Prostate gland (tissue), 2 donors: Measurements from ENCODE around the gene ITLN1. TPM values are rescaled to one million over a fixed set of nuclear protein-coding genes. Genes with fewer than 3 reads are reported as not detected.

Experiments
- DNase-seq: peaks from one replicate; pipeline ENCODE4 v3.0.0-alpha.2; 2019; ENCODE audit warnings: low spot score
- H3K27ac ChIP-seq, 2 donors: fragments of 200-600 bp; sonication (generic); 2 replicates each; pipeline ENCODE4 v1.5.1; 2017 to 2019
- H3K27me3 ChIP-seq: fragments of 200-600 bp; sonication (generic); replicated peaks from 2 replicates; pipeline ENCODE4 v1.5.1; 2019; ENCODE audit not compliant: insufficient read depth
- H3K36me3 ChIP-seq, 2 donors: fragments of 200-600 bp; sonication (generic); 1 replicate in 1 of 2; 2 replicates in 1 of 2; pipeline versions ENCODE4 v1.5.1 to v1.8.1; 2017 to 2019
- H3K4me1 ChIP-seq: fragments of 200-600 bp; sonication (generic); replicated peaks from 2 replicates; pipeline ENCODE4 v1.5.1; 2019
- H3K4me3 ChIP-seq, 2 donors: fragments of 200-600 bp; sonication (generic); 2 replicates each; pipeline ENCODE4 v1.5.1; 2017 to 2019
- H3K9me3 ChIP-seq: fragments of 200-600 bp; sonication (generic); 2 replicates; pipeline ENCODE4 v1.5.1; 2017
- POLR2A ChIP-seq: fragments of 450-650 bp; IDR thresholded peaks from one replicate; pipeline ENCODE4 v1.6.1; 2016; ENCODE audit warnings: antibody characterized with exemption, mild to moderate bottlenecking
- POLR2AphosphoS5 ChIP-seq: sonication (generic); formaldehyde crosslinking; IDR thresholded peaks from one replicate; pipeline ENCODE4 v1.6.1; 2017; ENCODE audit warnings: antibody characterized with exemption
- WGBS: methylation state at CpG from one replicate; pipeline ENCODE4 v1.1.5; 2018; 5-methylcytosine and 5-hydroxymethylcytosine counted together
- intact Hi-C: fragments of 100-400 bp; cut with DNase I; formaldehyde crosslinking; loops from one replicate; pipeline ENCODE4 v1.14.2; 2022
- total RNA-seq, 2 donors: library from RNA; depleted of rRNA; stranded (reverse); fragments of >200 nt; gene quantifications; one replicate each; pipeline ENCODE4 v1.1.0, GENCODE V29; 2016
- TF ChIP-seq, protein P1 (sequence below), 4 experiments: fragments of 200-600 bp in 2 of 4; fragments of 450-650 bp in 2 of 4; sonication (generic) in 2 of 4; IDR thresholded peaks; 1 replicate in 3 of 4; 2 replicates in 1 of 4; pipeline ENCODE4 v1.5.1; 2016 to 2019; ENCODE audit warnings: antibody characterized with exemption in 4 of 4, mild to moderate bottlenecking in 2 of 4, moderate library complexity in 2 of 4

ITLN1 gene
- total RNA-seq, 2 donors from 2014 or later, result 0.96 to 7.0 TPM

GRCh38 chr1:160866001-160866694, 18.8 kb downstream of the ITLN1 start:
- no peak for DNase-seq

DNA sequence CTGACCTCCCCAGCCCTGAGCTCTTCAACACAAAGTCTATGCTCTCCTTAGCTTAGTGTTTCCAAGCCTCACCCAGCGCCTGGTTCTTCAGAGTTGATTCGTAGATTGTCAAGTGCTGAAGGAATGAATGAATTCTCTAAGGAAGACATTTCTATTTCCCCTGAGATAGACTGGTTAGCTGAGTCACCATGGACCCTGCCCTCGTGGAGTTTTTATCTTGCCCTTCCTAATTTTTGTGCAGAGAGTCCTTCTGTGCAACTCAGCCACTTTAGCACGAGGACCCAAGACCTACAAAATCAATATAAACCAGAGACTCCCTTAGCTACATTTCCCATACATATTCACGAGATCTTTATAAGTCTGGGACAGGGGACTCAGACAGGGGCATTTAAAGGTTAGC, 19.6 kb downstream of the ITLN1 start:
- H3K27ac ChIP-seq, result no peak overlapping the region
- H3K4me1 ChIP-seq, result no peaks in the 10 kb centered on the region
- intact Hi-C loops, result no loop called here
- 72% methylated on average over 5 of the region's 5 CpGs for WGBS
- no peaks in the 10 kb centered on the region for H3K9me3 ChIP-seq
- H3K27me3 ChIP-seq, result no peaks in the 10 kb centered on the region
- no peaks in the 10 kb centered on the region for H3K36me3 ChIP-seq
- TF ChIP-seq POLR2A (no peak), POLR2AphosphoS5 (no peak)
- TF ChIP-seq, protein P1, sequence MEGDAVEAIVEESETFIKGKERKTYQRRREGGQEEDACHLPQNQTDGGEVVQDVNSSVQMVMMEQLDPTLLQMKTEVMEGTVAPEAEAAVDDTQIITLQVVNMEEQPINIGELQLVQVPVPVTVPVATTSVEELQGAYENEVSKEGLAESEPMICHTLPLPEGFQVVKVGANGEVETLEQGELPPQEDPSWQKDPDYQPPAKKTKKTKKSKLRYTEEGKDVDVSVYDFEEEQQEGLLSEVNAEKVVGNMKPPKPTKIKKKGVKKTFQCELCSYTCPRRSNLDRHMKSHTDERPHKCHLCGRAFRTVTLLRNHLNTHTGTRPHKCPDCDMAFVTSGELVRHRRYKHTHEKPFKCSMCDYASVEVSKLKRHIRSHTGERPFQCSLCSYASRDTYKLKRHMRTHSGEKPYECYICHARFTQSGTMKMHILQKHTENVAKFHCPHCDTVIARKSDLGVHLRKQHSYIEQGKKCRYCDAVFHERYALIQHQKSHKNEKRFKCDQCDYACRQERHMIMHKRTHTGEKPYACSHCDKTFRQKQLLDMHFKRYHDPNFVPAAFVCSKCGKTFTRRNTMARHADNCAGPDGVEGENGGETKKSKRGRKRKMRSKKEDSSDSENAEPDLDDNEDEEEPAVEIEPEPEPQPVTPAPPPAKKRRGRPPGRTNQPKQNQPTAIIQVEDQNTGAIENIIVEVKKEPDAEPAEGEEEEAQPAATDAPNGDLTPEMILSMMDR (IDR thresholded peaks at IDR 0.05), result no peak
- no peak for DNase-seq
- H3K4me3 ChIP-seq, result no peak overlapping the region

More at GRCh38 chr1:160866001-160866694, 18.8 kb downstream of the ITLN1 start:
- no peak overlapping the region for H3K4me3 ChIP-seq
- TF ChIP-seq, protein P1 (IDR thresholded peaks at IDR 0.05), result no peak
- no peak for TF ChIP-seq POLR2A
- no peak for TF ChIP-seq POLR2AphosphoS5
- no peak overlapping the region for H3K27ac ChIP-seq
- no peaks in the 10 kb centered on the region for H3K36me3 ChIP-seq
- H3K9me3 ChIP-seq, result no peaks in the 10 kb centered on the region
- H3K4me1 ChIP-seq, result no peaks in the 10 kb centered on the region
- intact Hi-C loops, result no loop called here
- H3K27me3 ChIP-seq, result no peaks in the 10 kb centered on the region

- 78% methylated on average over 2 of the region's 2 CpGs for WGBS
- DNase-seq, result no peak
- Histone ChIP-seq H3K4me3 (no peak overlapping the region), H3K36me3 (no peaks in the 10 kb centered on the region), H3K9me3 (no peaks in the 10 kb centered on the region), H3K4me1 (no peaks in the 10 kb centered on the region), H3K27me3 (no peaks in the 10 kb centered on the region), H3K27ac (no peak overlapping the region)
- intact Hi-C loops, result no loop called here
- no peak for TF ChIP-seq POLR2A
- TF ChIP-seq, protein P1 (IDR thresholded peaks at IDR 0.05), result no peak
- TF ChIP-seq POLR2AphosphoS5, result no peak
Measured at GRCh38 chr1:160864173-160864572, 20.8 kb downstream of the ITLN1 start.

- no peak overlapping the region for H3K4me3 ChIP-seq
- 71% methylated on average over 4 of the region's 4 CpGs for WGBS
- no peaks in the 10 kb centered on the region for H3K36me3 ChIP-seq
- H3K27ac ChIP-seq, result no peak overlapping the region
- TF ChIP-seq POLR2AphosphoS5, result no peak
- TF ChIP-seq, protein P1 (IDR thresholded peaks at IDR 0.05), result no peak
- no peak for TF ChIP-seq POLR2A
- intact Hi-C loops, result no loop called here
- H3K4me1 ChIP-seq, result no peaks in the 10 kb centered on the region
- H3K9me3 ChIP-seq, result no peaks in the 10 kb centered on the region
- no peak for DNase-seq
- no peaks in the 10 kb centered on the region for H3K27me3 ChIP-seq
Measured at GRCh38 chr1:160863774-160864131, 21.2 kb downstream of the ITLN1 start.

- intact Hi-C loops, result no loop called here
Measured at GRCh38 chr1:160863061-160863773, 21.8 kb downstream of the ITLN1 start.

More at GRCh38 chr1:160863061-160863773, 21.8 kb downstream of the ITLN1 start:
- H3K36me3 ChIP-seq, result no peaks in the 10 kb centered on the region
- H3K27ac ChIP-seq, result no peak overlapping the region
- H3K27me3 ChIP-seq, result no peaks in the 10 kb centered on the region
- TF ChIP-seq POLR2AphosphoS5 (no peak), POLR2A (no peak)
- TF ChIP-seq, protein P1 (IDR thresholded peaks at IDR 0.05), result no peak
- no peak for DNase-seq
- WGBS, result 87% methylated on average over 11 of the region's 11 CpGs
- no peaks in the 10 kb centered on the region for H3K9me3 ChIP-seq
- H3K4me1 ChIP-seq, result no peaks in the 10 kb centered on the region
- H3K4me3 ChIP-seq, result no peak overlapping the region
